T1000 (cell line): ENCODE measurements around the gene SPHK2.
"Not testable (repeated sequence)": the region's sequence is repeated elsewhere in the genome, so short reads cannot be mapped to it uniquely, and the experiment has no call there.

ENCODE experiments used
- DNase-seq: peaks from one replicate; lab custom pipeline; 2025; ENCODE audit warnings: mixed read lengths; lab: John Stamatoyannopoulos, UW

Gene SPHK2

DNA sequence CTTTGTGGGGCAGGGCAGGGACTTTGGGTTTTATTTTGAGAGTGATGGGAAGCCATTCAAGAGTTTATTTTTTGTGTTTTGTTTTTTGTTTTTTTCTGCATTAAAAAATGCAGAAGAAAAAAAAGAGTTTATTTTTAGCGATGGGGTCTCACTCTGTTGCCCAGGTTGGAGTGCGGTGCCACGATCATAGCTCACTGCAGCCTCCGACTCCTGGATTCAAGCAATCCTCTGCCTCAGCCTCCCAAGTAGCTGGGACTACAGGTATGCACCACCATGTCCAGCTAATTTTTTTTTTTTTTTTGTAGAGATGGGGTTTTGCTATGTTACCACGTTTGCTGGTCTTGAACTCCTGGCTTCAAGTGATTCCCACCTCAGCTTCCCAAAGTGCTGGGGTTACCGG, 39.2 kb downstream of the SPHK2 start:
- no peak for DNase-seq

GRCh38 chr19:48659768-48660167, 40.5 kb downstream of the SPHK2 start:
- DNase-seq: no peak

- peak; percentile 84 for DNase-seq
Measured at GRCh38 chr19:48660852-48661710, 41.8 kb downstream of the SPHK2 start.

GRCh38 chr19:48661711-48662090, 42.4 kb downstream of the SPHK2 start:
- DNase-seq: no peak

DNA sequence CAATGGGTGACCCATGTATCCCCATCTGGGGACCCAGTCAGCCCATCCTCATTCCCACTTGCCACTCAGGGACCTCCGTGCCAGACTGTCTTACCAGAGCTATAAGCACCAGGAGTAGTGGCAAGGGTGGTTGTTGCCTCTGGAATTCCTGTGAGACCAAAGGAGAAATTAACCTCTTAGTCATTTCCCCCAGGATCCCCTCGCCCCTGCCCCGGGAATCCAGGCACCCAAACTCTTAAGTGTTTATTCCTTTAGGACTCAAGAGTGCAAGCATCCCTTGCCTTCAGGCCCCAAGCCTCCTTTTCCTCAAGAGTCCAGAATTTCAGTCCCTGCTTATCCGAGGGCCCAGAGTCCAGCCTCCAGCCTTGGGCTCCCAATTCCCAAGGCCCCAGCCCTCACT, 44.4 kb downstream of the SPHK2 start:
- DNase-seq: no peak

DNA sequence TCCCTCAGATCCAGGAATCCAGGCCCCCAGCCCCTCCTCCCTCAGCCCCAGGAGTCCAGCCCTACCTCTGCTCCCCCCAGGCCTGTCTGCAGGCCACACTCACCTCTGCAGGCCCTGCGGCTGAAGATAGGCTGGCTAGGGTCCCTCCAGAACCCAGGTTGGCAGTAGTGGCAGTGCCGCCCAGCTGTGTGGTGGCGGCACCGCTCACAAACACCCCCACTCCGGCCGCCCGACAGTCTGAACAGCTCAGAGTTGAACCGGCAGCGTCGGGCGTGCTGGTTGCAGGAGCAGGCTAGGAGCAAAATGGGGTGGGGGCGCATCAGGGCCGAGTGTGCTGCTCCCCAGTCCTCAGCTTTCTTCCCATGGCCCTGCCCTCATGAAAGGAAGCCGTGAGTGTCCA, 45.2 kb downstream of the SPHK2 start:
- DNase-seq: no peak

DNA sequence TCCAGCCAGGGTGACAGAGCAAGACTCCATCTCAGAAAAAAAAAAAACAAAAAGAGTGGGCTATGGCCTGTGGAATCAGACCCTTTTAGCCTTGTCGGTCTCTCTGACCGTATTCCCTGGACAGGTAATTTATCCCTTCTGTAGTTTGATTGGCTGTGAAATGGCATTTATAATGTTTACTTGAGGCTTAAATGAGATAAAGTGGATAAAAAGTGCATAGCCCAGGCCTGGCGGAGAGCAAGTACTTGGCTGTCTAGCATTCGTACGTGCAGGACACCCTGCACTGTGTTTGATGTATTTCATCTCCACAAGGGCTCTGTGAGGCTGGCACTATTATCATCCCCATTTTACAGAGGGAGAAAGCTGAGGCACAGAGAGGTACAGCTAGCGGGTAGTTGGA, 46.5 kb downstream of the SPHK2 start:
- no peak for DNase-seq

- DNase-seq: no peak
Measured at GRCh38 chr19:48668332-48668731, 49.0 kb downstream of the SPHK2 start.

DNA sequence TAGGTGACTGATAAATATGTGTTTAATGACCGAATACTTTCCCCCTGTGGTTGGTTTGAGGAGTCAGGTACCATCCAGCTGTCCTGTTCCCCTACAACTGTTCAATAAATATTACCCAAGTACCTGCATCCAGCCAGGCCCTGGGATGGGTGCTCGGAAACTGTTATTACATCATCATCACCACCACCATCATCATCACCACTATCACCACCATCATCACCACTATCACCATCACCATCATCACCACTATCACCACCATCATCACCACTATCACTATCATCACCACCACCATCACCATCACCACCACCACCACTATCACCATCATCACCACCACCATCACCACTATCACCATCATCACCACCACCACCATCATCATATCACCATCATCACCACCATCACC, 49.5 kb downstream of the SPHK2 start:
- no peak for DNase-seq

DNA sequence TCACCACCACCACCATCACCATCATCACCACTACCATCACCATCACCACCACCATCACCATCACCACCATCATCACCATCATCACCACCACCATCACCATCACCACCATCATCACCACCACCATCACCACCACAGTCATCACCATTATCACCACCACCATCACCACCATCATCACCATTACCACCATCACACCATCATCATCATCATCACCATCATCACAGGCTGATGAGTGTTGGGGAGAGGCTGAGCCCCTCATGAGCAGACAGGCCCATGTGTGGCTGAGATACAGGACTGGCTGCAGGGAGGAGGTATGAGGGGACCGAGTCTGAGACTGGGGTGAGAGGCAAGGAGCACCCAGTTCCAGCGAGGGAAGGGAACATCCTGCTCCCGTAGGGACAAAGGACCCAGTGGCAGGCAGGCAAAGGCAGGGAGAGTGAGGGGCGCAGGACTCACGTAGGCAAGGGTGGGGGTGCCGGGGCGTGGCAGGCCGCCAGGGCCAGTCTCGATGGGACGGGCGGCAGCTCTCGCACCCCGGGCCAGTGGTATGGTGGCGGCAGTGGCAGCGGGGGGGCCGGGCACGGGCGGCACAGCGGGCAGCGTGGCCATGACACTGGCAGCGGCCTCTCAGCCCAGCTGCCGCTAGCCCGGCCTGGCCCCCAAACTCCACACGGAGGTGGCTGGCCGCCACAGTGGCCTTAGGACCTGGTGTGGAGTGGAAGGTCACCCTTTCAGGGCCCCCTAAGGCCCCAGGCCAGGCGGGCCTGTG, 50.8 kb downstream of the SPHK2 start:
- DNase-seq: no peak

GRCh38 chr19:48670699-48671445, 51.6 kb downstream of the SPHK2 start:
- no peak for DNase-seq

DNA sequence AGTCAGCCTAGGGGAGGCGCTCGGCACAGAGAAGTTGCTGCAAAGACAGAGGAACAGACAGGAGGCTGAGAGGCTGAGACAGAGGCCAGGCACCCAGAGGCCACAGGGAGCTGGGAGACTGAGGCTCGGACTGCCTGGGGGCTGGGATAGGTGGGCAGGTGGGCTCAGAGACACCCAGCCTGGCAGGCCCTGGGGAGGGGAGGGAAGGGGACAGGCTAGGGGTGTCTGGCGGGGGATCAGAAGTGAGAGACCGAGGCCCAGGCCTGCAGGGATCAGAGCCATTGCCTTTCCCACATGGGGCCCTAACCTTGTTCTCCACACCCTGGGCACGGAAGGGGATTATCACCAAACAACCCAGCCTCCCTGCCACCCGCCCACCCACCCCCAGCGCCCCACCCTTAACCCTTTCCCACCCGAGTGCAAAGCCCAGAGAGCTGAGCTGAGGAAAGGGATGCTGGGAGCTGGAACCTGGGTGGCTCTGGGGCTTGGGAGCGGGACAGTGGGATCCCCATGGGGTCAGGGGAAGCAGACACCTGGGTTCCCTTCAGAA, 52.2 kb downstream of the SPHK2 start:
- DNase-seq: no peak

DNA sequence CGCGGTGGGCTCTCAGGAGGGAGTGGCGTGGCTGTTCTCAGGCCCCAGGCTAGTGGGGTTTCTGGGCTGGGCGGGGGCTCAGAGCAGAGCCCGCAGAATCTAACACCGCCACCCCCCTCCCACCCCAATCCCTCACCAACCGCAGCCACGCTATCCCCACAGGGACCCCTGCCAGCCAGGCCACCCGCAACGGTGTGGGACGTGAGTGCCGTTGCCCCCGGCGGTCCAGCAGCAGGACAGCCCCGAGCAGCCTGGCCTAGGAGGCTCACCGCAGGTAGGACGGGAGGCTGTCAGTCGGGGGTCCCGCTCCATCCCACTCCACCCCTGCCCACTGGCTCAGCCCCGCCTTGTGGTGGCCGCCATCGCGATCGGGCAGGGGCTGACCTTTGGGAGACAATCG, 53.7 kb downstream of the SPHK2 start, which contains the start of gene NTN5:
TSS of gene NTN5 (minus strand) at position 24 of the 400 bp plus-strand sequence. CDS start 2,031 bp downstream, outside the sequence.
- no peak for DNase-seq

DNA sequence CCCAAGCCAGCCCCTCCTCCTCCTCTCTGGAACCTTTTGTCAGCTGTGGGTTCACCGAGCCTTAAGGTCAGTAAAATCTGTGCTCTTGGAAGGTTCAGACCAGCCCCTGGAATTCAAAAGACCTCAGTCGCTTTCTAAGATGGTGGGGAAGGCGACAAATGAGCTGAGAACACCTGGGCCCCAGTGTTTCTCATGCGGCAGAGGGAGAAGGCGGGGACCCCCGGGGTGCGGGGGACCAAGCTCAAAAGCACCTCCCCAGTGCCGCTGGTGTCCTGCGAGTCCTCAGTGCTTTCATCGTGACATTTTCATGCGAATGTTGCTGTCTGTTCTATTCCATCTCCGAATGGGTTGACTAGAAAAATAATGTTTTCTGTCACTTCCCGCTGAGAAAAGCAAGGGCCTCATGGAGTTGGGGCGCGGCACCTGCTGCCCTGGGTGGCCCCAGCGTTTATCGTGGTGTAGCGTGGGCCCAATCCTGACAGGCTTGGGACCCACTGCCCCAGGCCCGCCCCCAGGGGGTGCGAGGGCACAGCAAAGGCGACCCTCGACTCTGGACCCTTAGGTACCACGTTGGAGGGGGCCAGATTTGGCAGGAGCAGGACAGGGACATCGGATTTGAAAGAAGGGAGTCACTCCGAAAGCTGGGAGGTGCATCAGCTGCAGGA, 54.3 kb downstream of the SPHK2 start:
- no peak for DNase-seq

DNA sequence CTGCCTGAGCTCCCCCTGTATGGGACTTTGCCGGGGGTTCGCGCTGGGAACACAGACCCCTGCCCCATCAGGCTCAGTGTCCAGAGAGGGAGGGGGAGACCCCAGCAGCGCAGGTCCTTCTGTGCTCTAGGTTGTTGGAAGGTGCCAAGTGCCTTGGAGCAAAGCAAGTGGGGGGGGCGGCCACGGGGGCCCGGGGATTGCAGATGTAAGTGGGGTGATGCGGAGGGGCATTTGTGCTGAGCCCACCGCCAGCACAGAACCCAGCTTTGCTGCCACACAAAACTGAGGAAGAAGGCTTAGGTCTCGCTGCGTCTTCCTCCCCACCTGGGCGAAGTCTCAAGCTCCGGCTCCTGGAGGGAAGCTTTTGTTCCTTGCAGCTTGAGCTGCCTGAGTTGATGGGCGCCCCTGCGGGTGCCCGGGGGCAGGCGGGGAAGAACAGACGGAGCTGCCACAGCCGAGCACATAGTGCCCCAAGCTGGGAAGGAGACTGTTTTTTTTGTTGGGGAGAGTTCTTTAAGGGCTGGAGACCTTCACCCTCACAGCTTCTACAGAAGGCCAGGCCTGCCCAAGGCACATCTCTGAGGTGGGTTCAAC, 55.0 kb downstream of the SPHK2 start:
- DNase-seq: no peak

DNA sequence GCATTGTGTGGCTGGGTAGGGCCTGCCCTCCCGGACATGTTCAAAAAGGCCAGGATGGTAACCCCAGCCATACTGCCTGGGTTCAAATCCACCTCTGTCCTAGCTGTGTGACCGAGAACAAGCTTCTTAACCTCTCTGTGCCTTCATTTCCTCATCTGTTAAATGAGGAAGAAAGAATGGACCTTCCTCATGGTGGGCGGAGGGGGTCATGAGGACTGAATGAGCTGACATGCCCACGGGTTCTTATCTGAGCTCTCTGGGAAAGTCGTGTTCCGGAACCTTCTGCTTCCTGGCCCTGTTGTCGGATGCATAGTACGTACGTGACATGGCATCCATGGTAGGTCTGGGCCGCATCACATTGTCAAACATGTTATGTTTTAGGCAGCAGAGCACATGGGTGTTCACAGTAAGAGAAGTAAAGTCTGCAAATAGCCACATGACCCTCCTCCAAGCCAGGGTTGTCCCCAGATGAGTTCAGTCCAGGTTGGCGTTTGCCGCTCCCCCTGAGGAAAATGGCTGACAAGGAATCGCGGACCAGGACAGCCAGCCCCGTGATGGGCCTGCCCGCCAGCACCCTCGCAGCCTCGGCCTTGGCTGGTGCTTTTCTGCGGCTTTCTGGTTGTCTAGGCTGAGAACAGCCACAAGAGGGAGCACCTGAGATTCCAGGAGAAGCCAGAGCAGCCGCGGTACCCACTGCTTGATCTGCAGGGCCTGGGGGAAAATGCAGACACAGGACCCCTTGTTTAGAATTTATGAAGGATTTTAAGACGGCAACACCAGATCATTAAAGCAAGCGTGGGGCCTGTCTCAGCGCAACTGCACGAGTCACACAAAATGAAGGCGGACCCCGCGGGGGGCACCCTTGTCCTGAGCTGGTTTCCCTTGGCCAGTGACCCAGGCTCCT, 55.9 kb downstream of the SPHK2 start:
- peak; percentile 44 for DNase-seq

- no peak for DNase-seq
Measured at GRCh38 chr19:48676487-48676886, 57.2 kb downstream of the SPHK2 start.

- DNase-seq: no peak
Measured at GRCh38 chr19:48676887-48677286, 57.6 kb downstream of the SPHK2 start.

DNA sequence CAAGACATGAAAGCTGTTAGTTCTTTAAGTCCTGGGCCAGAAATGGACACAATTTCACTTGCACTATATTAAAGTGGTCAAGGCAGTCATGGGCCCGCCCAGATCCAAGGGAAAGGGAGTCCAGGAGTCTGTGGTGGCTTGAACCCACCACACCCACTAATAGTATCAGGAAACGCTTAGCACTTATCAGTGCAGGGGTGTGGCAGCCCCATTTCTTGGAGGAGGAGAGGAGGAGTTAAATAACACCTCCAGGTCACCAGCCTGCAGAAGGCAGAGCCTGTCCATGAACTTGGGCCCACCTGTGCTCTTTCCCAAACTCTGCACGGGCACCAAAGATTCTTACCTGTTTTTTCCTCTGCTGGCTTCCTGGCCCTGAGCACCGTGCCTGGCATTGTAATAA, 58.9 kb downstream of the SPHK2 start:
- DNase-seq: no peak

DNA sequence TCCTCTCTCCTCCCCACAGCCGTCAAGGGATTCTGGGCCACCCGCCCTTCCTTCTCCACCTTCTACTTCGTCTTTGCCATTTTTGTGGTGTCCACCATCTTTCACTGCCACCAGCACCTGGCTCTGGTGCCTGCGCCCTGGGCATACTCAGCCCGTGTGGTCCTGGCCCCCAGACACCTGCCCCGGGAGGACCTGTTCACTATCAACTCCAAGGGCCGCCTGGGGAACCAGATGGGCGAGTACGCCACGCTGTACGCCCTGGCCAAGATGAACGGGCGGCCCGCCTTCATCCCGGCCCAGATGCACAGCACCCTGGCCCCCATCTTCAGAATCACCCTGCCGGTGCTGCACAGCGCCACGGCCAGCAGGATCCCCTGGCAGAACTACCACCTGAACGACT, 60.7 kb downstream of the SPHK2 start:
- DNase-seq: not testable (repeated sequence)
